Measurements from ENCODE around the gene CNGA1.

DNA sequence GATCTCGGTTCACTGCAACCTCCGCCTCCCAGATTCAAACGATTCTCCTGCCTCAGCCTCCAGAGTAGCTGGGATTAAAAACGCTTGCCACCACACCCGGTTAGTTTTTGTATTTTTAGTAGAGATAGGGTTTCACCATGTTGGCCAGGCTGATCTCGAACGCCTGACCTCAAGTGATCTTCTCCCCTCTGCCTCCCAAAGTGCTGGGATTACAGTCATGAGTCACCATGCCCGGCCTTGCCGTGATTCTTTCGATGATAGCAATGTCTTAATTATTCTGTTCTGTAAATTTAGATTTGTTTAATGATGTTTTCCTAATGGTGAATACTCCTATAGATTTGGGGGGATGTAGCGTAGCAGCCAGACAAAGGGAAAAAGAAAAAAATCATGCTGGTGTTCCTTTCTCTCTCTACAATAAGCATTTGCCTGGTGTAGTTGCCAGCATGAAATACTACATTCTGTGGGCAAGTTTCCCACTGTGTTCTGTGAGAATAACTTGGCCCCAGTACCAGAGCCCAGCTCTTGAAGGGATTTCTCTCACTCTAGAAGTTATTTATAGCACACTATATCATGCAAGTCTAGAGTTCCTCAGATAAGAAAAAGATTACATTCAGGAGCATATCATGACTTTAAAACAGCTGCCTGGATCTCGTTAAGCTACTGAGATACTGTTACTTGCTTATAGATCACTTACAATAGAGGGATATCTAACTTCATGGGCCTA is 15.5 kb upstream of the CNGA1 start:
- no peak for TF ChIP-seq CTCF (IDR thresholded peaks at IDR 0.05; ENCODE audit: low read depth, low read length, missing input control)
- TF ChIP-seq, protein P1, sequence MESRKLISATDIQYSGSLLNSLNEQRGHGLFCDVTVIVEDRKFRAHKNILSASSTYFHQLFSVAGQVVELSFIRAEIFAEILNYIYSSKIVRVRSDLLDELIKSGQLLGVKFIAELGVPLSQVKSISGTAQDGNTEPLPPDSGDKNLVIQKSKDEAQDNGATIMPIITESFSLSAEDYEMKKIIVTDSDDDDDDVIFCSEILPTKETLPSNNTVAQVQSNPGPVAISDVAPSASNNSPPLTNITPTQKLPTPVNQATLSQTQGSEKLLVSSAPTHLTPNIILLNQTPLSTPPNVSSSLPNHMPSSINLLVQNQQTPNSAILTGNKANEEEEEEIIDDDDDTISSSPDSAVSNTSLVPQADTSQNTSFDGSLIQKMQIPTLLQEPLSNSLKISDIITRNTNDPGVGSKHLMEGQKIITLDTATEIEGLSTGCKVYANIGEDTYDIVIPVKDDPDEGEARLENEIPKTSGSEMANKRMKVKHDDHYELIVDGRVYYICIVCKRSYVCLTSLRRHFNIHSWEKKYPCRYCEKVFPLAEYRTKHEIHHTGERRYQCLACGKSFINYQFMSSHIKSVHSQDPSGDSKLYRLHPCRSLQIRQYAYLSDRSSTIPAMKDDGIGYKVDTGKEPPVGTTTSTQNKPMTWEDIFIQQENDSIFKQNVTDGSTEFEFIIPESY (IDR thresholded peaks at IDR 0.05) = no peak
- no peak for TF ChIP-seq FOXA1 (IDR thresholded peaks at IDR 0.05)
- no peak for TF ChIP-seq SP1 (IDR thresholded peaks at IDR 0.05)
- no peak for TF ChIP-seq TAF1 (conservative IDR thresholded peaks at IDR 0.05)

Measured in liver (tissue), 3 donors.